NCI-H2029 treated with DMSO at 0.1 percent for 48 hours (cell line): Measurements from ENCODE around the gene NT5E.
"Not testable (repeated sequence)": the region's sequence is repeated elsewhere in the genome, so short reads cannot be mapped to it uniquely, and the experiment has no call there.

Experiments used
- DNase-seq: peaks from one replicate; lab custom pipeline; 2025; lab: John Stamatoyannopoulos, UW

The NT5E gene

DNA sequence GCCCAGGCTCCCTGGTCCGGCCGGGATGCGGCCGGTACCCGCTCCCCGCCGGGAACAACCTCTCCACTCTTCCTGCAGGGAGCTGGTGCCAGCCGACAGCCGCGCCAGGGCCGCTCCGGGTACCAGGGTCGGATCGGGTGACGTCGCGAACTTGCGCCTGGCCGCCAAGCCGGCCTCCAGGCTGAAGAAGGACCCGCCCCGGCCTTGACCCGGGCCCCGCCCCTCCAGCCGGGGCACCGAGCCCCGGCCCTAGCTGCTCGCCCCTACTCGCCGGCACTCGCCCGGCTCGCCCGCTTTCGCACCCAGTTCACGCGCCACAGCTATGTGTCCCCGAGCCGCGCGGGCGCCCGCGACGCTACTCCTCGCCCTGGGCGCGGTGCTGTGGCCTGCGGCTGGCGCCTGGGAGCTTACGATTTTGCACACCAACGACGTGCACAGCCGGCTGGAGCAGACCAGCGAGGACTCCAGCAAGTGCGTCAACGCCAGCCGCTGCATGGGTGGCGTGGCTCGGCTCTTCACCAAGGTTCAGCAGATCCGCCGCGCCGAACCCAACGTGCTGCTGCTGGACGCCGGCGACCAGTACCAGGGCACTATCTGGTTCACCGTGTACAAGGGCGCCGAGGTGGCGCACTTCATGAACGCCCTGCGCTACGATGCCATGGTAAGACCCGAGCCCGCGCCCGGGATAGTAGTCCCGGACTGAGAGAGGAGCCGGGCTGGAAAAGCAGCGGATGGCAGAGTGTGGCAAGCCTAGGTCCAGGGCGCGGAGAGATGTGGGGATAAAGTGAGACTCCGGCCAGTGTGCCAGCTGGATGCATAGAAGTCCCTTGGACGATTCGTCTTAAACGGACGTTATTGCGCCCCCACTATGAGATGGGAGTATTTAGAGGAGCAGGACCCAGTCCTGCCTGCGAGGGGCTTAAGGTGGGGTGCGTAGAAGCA lies at the start of gene NT5E:
Gene NT5E (plus strand): TSS at position 266 of the 942 bp plus-strand sequence. CDS start 57 bp downstream, at position 323.
- no peak for DNase-seq

DNA sequence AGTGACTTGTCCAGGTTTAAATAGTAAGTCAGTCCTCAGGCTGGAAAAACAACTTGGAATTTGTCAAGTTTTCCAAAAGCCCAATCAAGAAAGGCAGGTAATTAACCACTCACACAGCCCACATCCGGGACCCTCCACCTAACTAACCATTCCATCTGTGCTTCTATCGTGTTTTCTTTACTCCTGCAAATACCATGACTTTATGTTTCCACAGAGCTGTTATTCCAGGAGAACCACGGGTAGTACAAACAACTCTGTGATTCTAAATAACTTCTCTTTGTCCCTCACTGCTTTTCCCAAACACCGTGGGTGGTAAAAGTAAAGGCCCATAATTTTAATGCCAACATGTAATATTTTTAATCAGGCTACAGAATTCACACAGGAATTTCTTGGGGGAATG lies 49.6 kb upstream of the NT5E start:
- DNase-seq, result no peak

DNA sequence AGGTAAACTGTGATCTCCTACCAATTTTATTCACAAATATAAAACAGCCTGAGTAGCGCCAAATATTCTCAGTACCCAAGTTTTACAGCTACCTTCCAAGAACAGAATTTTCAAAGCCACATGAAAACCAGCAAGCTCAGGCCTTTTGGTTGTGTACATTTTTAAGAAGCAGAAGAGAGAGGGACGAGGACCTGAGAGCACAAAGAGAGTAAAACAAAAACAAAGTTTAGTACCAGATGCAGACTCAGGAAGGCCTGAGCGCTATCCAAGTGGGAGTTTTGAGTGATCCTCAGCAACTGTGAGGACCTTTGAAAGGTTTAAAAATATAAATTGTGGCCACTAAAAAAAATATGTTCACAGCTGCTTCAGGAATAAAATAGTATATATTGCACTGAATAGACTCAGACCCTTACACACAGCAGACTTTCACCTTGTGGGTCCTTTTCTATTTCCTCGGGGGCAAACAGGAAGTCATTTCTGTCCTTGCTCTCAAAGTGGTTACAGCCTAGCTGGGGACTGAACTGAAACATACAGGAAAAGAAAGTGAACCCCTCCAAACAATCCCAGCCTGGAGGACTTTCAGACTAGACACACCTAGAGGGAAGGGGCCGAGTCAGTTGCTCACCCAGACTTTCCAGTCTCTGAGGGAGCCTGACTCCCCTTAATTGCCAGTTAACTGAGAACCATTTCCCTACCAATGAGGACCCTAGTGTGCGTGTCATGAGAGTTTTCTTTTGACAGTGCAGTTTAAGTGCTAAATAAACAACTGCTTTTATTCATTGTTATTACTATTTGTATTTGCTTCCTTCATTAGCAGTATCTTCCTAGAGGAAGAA lies 48.5 kb upstream of the NT5E start:
- DNase-seq, result no peak

DNA sequence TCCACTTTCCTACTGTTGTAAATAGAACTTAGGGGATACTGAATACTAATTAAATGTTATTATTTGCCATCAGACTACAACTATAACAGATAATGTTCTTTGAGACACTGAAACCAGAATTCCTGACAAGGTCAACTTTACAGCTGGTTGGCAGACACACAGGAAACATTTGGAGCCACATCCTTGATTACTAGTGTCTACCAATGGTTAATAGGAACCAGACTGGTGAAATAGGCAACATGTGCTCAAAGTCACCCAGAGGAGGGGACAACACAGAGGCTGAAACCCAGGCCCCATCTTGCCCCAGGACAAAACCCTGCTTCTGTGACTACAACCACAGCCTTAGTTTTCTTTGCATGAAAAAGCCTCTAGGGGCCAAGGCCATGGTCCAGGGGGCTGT lies 47.8 kb upstream of the NT5E start:
- no peak for DNase-seq

DNA sequence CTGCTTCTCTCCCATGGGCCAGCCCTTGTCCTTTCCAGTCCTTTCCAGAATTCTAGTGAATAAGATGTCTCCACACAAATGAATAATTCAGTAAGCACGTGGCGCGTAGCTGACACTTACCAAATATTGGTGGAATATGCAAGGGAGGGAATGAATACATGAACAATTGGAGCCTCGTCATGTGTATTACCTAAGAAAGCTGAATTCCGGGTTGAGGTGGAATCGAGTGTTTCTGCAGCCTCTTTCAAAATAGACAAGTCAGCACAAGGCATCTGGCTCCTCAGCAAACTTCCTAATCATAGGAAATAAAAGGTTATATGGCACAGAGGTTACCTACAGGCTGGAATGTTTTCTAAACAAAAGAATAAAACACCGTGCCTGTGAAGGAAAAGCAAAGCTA lies 47.0 kb upstream of the NT5E start:
- DNase-seq, result no peak

DNA sequence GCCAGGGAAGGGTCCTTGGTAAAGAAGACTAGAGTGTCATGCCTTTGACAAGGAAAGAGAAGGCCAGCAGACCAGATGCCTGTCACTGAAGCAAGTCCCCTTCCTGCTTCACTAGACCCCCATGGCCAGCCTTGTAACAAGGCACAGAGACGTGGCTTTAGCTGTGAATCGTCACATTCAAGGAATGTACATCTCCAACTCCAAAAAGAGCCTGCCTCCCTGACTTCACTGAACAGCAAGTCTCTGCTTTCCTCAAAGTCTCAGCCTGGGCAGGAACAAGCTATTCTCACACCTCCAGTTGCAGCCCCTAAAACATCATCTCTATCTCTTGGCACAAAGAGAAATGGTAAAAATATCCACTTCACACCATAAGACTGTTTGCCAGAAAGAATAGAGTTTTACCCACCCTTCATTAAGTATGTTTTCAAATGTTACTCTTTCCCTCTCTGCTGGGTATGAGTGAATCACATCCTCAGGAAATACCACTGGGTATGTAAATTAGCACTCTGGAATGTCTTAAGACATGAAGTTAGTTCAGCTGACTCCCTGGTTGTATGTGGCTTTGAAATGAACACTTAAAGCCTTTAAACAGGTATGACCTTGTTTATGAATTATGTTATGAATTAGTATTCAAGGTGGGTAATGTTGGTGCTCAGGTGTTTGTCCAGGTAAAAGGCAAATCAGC lies 46.4 kb upstream of the NT5E start:
- no peak for DNase-seq

DNA sequence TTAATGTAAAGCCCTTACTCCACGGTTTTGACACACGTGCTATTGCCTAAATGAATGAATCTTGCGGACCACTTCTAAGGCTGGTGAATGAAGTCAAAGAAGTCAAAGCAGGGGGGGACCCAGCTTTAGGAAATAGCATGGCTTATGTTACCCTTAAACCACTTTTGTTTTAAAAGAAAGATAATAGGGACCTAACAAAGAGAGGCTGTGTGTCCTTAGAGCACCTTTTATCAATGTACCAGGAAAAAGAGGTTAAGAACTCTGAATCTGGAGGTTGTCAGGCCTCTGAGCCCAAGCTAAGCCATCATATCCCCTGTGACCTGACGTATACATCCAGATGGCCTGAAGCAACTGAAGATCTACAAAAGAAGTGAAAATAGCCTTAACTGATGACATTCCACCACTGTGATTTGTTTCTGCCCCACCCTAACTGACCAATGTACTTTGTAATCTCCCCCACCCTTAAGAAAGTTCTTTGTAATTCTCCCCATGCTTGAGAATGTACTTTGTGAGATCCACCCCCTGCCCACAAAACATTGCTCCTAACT lies 45.8 kb upstream of the NT5E start:
- DNase-seq, result not testable (repeated sequence)

DNA sequence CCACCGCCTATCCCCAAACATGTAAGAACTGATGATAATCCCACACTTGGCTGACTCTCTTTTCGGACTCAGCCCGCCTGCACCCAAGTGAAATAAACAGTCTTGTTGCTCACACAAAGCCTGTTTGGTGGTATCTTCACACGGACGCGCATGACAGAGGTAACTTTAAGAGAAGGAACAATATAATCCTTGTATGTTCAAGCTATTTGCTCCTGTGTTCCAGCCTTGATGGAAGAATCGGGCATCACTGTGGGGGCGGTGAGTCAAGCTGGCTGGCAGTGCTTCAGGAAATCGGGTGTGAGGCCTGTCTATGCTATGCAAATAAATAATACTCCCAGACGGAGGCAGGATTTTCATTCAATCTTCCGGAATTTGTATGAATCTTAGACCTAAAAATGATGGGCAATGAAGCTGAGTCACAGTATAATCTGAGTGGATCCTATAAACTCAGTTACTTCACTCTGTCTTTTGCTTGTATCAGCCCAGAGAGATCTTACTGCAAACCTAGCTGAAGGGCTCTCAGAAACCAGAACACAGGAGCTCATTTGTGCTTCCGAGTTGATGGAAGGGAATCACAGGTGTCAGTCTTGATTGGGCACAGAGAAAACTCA lies 45.2 kb upstream of the NT5E start:
- no peak for DNase-seq

DNA sequence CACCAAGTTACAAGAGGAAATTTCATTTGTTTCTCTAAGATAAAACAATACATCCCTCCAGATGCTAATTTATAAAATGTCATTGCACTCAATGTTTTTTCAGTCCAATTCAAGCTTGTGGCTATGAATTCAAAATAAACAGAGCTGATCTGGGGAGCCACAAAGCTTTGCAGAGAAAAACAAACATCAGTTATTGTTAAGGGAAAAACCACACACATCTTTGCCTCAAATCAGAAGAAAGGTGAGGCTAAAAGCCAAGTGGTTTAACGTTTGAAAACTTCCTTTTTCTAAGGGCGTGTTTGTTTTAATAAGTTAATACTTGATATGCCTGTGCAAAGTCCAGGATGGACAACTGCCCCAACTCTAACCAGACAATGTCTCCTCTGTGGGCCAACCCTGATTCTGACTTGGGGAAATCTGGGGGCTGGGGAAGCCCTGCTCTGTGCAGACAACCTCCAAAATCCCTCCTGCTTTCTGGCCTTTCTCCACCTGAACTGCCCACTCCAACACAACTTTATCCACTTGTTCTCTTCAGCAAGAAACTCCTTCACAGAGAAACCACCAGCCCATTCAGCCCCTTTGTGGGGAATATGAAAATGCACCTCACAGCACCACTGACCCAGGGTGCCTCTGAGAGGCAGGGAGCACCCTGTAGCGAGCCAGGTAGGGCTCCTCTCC lies 44.6 kb upstream of the NT5E start:
- DNase-seq, result no peak

DNA sequence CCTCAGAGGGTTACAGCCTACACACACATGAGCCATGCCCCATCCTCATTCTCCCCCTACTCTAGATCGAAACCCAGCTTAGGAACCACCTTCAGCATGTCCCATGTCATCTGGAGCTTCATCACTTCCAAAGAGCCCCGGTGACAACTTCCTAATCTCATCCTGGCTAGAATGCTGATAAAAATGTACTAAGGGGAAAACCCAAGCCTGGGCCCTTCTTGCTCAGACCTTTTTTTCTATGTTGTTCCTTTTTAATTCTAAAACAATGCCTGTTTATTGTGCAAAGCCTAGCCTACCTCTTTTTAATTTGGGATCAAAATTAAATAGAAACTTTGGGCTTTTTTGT lies 44.1 kb upstream of the NT5E start:
- no peak for DNase-seq

DNA sequence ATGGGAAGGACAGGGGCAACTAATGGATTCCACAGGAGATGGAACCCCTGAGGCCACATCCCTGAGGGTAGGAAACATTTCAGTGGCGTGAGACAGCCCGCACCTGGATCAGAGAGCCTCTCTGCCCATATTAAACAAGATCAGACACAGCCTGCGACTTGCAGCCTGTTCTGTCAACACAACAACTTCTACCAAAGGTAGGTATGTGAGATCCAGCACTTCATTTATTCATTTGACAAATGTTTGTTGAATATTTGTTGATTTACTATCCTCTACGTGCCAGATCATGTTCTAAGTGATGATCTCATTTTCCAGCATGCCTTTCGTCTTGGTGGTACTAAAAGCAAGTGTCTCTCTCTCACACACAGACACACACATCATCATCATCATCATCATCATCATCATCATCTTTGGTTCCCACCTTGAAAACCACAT lies 43.2 kb upstream of the NT5E start:
- DNase-seq, result no peak

DNA sequence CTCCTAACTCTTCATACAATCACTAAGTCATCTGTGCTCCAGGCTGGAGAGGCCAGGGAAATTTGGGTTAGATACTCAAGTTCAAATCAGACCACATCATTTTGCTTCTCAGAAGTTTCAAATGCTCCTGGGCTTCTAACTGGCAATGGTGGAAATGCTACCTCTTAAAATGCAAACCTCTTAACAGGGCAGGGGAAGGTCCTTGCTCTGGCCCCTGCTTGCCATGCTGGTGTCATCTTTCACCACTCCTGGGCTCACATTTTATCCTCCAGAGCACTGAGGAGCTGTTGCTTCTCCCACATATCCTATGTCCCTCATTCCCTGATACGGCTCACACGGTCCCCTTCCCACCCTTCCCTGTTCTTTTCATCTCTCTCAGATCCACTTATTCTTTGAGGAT lies 41.8 kb upstream of the NT5E start:
- no peak for DNase-seq

DNA sequence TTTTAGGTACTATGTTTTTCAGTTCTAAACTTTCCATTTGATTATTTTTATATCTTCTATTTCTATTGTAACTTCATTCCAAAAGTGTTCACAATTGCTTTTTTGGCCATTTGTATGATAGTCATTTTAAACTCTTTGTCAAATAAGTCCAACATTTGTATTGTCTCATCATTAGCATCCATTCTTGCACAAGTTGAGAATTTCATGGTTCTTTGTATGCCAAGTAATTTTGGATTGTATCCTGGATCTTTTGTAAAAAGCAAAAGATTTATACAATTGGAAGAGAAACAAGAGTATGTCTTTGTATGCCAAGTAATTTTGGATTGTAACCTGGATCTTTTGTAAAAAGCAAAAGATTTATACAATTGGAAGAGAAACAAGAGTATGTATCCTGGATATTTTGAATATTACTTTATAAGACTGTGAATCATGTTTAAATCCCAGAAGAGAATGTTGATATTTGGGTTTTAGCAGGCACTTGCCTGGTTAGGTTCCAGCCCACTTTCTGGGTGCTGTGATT lies 36.9 kb upstream of the NT5E start:
- no peak for DNase-seq

DNA sequence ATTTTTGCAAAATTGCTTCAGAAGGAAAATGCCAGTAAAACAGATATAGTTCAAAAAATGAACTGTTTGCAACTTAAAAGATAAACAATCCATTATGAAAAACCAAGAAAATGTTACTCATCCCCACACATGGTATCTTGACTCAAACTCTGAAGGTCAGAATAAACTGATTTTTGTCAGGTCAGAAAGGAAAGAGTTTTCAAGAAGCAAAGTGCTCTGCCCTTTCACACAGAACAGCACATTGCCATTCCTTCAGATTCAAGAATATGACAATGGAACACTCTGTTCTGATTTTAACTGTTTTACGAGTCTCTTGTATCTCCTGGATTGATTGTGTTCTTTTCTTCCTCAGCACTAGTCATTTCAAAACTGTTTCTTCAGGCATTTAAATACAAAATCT lies 33.8 kb upstream of the NT5E start:
- no peak for DNase-seq

DNA sequence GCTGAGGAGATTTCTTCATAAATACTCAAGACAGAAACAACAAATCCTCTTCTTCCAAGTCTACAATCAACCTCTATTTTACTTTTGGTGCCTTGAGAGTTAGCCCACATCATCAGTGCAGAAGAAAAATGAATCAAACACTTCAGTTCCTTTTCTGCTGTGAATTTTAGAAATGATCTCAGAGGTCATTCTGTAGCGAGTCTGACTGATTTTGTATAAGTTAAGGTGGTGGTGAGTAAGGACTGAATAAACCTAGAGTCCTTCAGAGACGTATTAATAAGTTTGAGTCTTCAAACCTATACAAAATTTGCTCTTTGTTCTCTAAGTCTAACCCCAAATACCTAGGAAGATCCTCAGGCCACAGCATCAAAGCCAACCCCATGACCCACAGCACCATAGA lies 33.1 kb upstream of the NT5E start:
- DNase-seq, result no peak

DNA sequence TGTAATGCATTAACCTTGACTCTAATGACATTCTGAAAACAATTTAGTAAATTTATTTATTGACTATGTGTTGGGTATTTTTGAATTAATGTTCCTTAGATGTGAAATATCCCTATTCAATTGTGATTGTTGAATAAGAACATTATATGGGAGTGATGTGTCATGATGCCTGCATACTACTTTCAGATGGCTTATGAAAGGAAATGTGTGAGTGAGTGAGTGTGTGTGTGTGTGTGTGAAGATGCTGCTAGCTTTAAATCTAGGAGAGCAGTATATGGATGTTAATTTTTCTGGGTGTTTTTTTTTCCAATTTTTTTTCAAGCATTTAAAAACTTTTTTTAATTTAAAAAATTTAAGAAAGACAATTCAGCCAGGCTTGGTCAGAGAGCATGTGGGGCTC lies 32.5 kb upstream of the NT5E start:
- DNase-seq, result no peak

DNA sequence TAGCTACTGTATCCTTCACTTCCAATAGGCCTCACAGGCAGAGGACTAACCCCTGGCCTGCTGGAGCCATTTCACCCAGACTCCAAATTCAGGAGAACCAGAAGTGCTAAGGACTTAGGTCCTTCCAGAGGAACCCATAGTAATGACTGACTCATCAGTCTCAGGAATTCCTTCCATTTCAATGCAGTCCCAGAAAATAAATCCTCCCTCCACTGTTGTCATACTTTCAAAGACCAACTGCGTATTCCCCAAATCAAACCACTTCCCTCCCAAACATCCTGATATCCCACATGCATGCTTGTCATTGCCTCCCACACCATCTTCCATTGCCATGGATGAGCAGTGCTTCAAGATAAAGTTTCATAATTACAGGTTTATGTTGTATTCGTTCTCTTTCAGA lies 31.8 kb upstream of the NT5E start:
- no peak for DNase-seq

DNA sequence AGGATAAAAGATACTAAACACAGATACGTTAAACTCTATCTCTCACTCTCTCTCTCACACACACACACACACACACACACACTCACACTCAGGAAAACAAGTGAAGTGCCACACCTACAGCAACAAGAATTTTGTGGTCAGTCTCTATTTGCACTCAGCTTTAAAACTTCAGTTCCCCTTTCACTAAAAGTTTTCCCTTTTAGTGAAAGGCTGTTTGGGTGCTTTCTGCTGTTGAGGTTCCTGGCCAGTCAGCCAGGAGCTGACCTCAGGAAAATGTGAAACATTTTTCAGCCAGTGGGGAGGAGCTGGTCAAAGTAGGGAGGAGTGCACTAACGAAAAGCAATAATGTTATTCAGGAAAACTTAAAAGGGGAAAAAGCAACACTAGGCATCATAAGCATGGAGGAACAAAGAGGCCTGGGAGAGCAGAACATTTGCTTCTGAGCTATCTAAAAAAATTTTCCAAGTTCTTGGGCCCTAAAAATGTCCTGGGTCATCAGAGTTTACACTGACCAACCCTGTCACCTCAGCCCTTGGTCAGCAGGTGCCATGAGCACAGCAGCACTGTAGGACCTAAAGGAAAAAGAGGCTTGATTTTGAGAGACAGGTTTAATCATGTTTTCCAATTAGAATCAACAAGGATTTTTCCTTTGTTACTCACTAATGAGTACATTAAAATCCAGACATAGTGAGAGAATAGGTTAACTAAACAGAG lies 30.7 kb upstream of the NT5E start:
- no peak for DNase-seq

DNA sequence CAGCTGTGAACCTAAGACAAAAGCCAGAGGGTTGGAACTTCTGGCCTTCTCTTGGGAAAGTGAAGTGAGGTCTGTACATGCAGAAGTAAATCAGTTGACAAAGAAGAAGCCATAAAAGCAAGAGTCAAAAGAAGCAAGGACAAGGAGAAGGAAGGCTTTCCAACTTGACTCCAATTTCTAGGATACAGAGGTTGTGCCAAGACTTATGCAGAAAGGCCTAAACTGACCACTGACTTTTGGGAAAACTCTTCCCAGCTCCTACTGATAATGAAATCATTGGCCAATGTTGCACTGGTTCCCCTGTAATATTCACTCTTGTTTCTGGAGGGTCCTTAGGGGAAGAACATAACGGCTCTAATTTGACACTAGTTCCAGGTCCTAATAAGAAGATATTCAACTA lies 29.3 kb upstream of the NT5E start:
- DNase-seq, result no peak

DNA sequence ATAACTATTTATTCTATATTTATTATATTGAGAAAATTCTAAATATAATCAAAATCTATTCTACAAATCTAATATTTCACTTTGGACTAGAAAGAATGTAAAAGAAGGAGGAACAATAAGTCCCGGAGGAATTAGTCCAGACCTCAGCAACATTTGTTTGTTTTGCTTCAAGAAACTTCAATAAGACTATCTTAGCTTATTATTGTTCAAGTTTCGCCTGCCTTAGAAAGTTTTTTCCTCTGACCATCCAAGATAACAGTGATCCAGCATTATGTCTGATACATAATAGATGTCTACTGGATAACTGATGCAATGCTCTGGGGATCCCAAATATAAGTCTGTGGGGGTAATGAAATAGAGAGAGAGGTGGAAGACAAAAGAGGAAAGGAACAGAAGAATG lies 28.7 kb upstream of the NT5E start:
- DNase-seq, result no peak
